NOMO-1 (cell line): ENCODE results near the gene CEP85L.

ENCODE experiments used
- DNase-seq, 2 experiments: peaks; one replicate each; lab custom pipeline; 2025; ENCODE audit not compliant: unreplicated experiment in 2 of 2; lab: John Stamatoyannopoulos, UW

CEP85L gene

GRCh38 chr6:118580585-118581419, 70.6 kb downstream of the CEP85L start:
- peak; percentile 51 to 65 for DNase-seq

GRCh38 chr6:118579786-118580185, 71.6 kb downstream of the CEP85L start:
- no peak for DNase-seq

GRCh38 chr6:118578617-118579016, 72.8 kb downstream of the CEP85L start:
- no peak for DNase-seq

GRCh38 chr6:118577972-118578371, 73.4 kb downstream of the CEP85L start:
- DNase-seq, result no peak

- no peak for DNase-seq
Observed at GRCh38 chr6:118574051-118574865, 77.1 kb downstream of the CEP85L start.

- DNase-seq, result no peak
Observed at GRCh38 chr6:118571121-118571520, 80.3 kb downstream of the CEP85L start.

GRCh38 chr6:118569498-118569897, 81.9 kb downstream of the CEP85L start:
- DNase-seq, result no peak

- no peak for DNase-seq
Observed at GRCh38 chr6:118567974-118568373, 83.4 kb downstream of the CEP85L start.

- peak; percentile 26 to 67 for DNase-seq
Observed at GRCh38 chr6:118565311-118565960, 86.0 kb downstream of the CEP85L start.

GRCh38 chr6:118562959-118563358, 88.4 kb downstream of the CEP85L start:
- DNase-seq, result no peak

GRCh38 chr6:118562248-118562647, 89.1 kb downstream of the CEP85L start:
- no peak for DNase-seq

GRCh38 chr6:118559659-118560058, 91.7 kb downstream of the CEP85L start:
- no peak for DNase-seq

GRCh38 chr6:118558464-118559217, 92.8 kb downstream of the CEP85L start:
- peak in 1 of 2 experiments; percentile 17 for DNase-seq

GRCh38 chr6:118554698-118555097, 96.7 kb downstream of the CEP85L start:
- no peak for DNase-seq

GRCh38 chr6:118553132-118553531, 98.3 kb downstream of the CEP85L start:
- no peak for DNase-seq

GRCh38 chr6:118551063-118552053, 100.0 kb downstream of the CEP85L start:
- DNase-seq, result peak in 1 of 2 experiments; percentile 55

- DNase-seq, result no peak
Observed at GRCh38 chr6:118548613-118549012, 102.8 kb downstream of the CEP85L start.

- no peak for DNase-seq
Observed at GRCh38 chr6:118548136-118548535, 103.3 kb downstream of the CEP85L start, which contains the start of gene PLN. PLN (plus strand) TSS chr6:118548296; CDS start chr6:118558922, 10,626 bp downstream.

GRCh38 chr6:118546880-118547218, 104.5 kb downstream of the CEP85L start:
- no peak for DNase-seq
